Activated CD8-positive, alpha-beta memory T cell treated with anti-CD3 and anti-CD28 coated beads for 4 hours (primary cell): ENCODE measurements around the gene KRT5.
"Not testable (repeated sequence)": the region's sequence is repeated elsewhere in the genome, so short reads cannot be mapped to it uniquely, and the experiment has no call there.

Experiments
- DNase-seq, 2 donors: peaks; one replicate each; pipeline ENCODE4 v3.0.0-alpha.2; 2020; ENCODE audit warnings: low read depth in 2 of 2

KRT5 gene

GRCh38 chr12:52495389-52495788 lies 24.8 kb downstream of the KRT5 start:
- no peak for DNase-seq

- no peak for DNase-seq
These were observed 25.7 kb downstream of the KRT5 start for GRCh38 chr12:52494518-52494917.

GRCh38 chr12:52494100-52494499 lies 26.1 kb downstream of the KRT5 start:
- no peak for DNase-seq

DNA sequence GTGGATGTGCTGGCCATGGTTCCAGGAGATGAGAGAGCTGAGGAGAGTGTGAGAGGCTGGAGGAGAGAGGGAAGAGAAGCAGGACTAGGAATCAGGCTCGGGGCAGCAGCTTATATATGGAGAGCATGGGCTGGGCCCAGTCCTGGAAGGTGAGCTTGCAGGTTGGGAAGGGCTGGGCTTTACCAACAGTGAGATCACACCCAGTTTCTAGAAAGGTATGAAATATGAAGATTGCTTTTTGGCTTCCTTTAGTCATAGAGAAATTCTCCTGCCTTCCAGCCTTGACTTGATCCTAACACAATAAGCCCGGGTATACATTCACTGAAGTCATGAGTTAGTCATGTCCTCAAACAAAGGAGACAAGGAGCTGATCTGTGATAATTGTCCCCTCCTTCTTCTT lies 27.0 kb downstream of the KRT5 start, which contains the start of gene KRT6A:
Gene KRT6A (minus strand): TSS at position 86 of the 400 bp plus-strand sequence. CDS start 69 bp downstream, at position 17.
- DNase-seq = no peak

- not testable (repeated sequence) for DNase-seq
These were observed 27.8 kb downstream of the KRT5 start for GRCh38 chr12:52492405-52492804.

- DNase-seq = not testable (repeated sequence)
These were observed 28.7 kb downstream of the KRT5 start for GRCh38 chr12:52491495-52491894.

- DNase-seq = no peak
These were observed 31.5 kb downstream of the KRT5 start for GRCh38 chr12:52488736-52489135.

- DNase-seq = not testable (repeated sequence)
These were observed 32.3 kb downstream of the KRT5 start for GRCh38 chr12:52487744-52488443.

DNA sequence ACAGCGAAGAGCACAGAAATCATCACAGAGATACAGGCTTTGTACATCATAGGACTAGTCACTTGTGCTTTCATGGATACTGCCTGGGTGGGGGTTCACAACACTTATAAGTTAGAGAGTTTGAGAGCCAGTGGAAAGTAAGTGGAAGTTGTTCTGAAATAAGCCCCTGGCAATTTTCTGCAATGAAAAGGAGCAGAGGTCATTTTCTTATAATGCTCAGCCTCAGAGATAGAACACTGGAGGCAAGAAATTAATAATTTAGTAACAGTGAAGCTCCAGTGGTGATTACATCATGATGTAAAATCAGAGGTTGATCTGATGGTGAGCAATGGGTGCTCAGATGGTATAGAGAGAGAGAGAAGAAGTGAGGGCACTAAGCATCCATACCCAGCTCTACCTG lies 33.0 kb downstream of the KRT5 start:
- DNase-seq = no peak

GRCh38 chr12:52486166-52487105 lies 33.8 kb downstream of the KRT5 start:
- DNase-seq = no peak

DNA sequence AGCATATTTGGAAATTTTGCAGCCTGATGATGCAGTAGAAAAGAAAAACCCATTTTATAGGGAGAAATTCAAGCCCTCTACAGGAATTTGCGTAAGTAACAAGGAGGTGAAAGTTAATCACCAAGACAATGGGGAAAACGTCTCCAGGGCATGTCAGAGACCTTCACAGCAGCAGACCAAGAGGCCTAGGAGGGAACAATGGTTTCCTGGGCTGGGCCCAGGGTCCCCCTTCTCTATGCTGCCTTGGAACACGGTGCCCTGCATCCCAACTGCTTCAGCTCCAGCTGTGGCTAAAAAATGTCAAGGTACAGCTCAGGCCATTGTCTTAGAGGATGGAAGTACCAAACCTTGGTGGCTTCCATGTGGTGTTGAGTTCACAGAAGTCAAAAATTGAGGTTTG lies 40.1 kb downstream of the KRT5 start:
- DNase-seq = no peak

- no peak for DNase-seq
These were observed 42.5 kb downstream of the KRT5 start for GRCh38 chr12:52477651-52478050.

DNA sequence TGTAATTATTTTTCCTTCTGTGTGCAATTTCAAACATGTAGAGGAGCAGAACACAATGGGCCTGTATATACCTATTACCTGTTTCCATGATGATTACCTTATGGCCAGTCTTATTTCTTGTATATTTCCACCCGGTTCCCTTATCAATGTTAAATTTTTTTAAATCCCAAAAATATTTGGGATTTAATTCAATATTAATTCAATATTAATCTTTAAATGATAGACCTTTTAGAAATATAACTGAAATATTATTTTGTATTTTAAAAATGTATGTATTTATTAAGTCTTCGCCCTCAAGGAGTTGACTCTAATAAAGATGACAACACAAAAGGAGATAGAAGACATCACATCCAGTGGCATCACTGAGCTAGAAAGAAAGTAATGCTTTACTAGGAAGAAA lies 46.0 kb downstream of the KRT5 start:
- DNase-seq = no peak

DNA sequence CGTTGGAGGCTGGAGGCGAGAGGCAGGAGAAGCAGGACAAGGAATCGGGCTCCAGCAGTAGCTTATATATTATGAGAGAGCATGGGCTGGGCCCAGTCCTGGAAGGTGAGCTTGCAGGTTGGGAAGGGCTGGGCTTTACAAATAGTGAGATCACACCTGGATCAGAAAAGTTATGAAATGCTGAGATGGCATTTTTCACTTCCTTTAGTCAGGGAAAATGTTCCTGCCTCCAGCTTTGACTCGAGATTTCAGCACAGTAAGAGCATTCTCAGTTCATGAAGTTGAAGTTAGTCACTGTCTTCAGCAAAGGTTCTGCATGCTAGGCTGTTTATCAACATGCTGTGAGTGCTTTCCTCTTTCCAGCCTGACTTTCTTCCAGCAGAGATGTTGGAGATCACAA lies 46.4 kb downstream of the KRT5 start, which contains the start of gene KRT6C:
Gene KRT6C (minus strand): TSS at position 38 of the 400 bp plus-strand sequence. CDS start 68 bp downstream, outside the sequence.
- DNase-seq = no peak

- DNase-seq = no peak
These were observed 50.3 kb downstream of the KRT5 start for GRCh38 chr12:52469853-52470252.

GRCh38 chr12:52464897-52465296 lies 55.3 kb downstream of the KRT5 start:
- no peak for DNase-seq
